HCT116 (cell line): Measurements from ENCODE around the gene FNDC11. TPM values are rescaled to one million over a fixed set of nuclear protein-coding genes. Genes with fewer than 3 reads are reported as not detected.
A peak's percentile ranks its signal among the peaks of the same experiment; 100 is the strongest.

Experiments used
- ATAC-seq: fragments of 200-7000 bp; cut with Tn5 transposase; 2 replicates; pipeline ENCODE4 v1.9.1; 2020; ENCODE audit warnings: mild to moderate bottlenecking, moderate library complexity
- BruUV-seq: library from RNA; stranded (reverse); fragments of 400-500 nt; replicated peaks from 2 replicates; lab custom pipeline; 2021; lab: Mats Ljungman, UMichigan
- CTCF ChIA-PET: fragments of 300-600 bp; sonication (Branson Sonifier 250); formaldehyde crosslinking; loops from one replicate; lab custom pipeline; 2021; ENCODE audit warnings: antibody characterized with exemption; lab: Charles Lee
- POLR2A ChIA-PET: fragments of 300-600, 350-600 bp; sonication (Branson Sonifier 250); formaldehyde crosslinking; loops from one replicate; lab custom pipeline; 2021; ENCODE audit warnings: antibody characterized with exemption; lab: Charles Lee
- RAD21 ChIA-PET, 2 experiments: fragments of 300-600 bp; sonication (Branson Sonifier 250); formaldehyde crosslinking; loops; one replicate each; lab custom pipeline; 2023; ENCODE audit warnings: low total read pairs in 2 of 2; ENCODE audit not compliant: uncharacterized antibody in 2 of 2, unreplicated experiment in 2 of 2, low non-redundant PET in 1 of 2; lab: Charles Lee
- DNase-seq: peaks from one replicate; pipeline ENCODE4 v3.0.0-alpha.2; 2010; ENCODE audit warnings: low read depth, low spot score
- H2AFZ ChIP-seq: fragments of 200-600 bp; shearing (Covaris generic), sonication (generic); 2 replicates; pipeline ENCODE4 v1.6.1; 2017; ENCODE audit warnings: low read depth, mixed run types, mixed read lengths, antibody characterized with exemption, low read length; ENCODE audit not compliant: poor library complexity, severe bottlenecking
- H3K27ac ChIP-seq: 2 replicates; pipeline ENCODE4 v1.5.1; 2012; ENCODE audit warnings: low read depth, low read length
- H3K27me3 ChIP-seq: fragments of 200-600 bp; sonication (generic); 2 replicates; pipeline ENCODE4 v1.6.1; 2016; ENCODE audit warnings: mixed run types, low read length, mixed read lengths; ENCODE audit not compliant: insufficient read depth
- H3K36me3 ChIP-seq, 2 experiments: fragments of 200-500 bp in 1 of 2; fragments of 200-600 bp in 1 of 2; sonication (Bioruptor generic) in 1 of 2; sonication (generic) in 1 of 2; 2 replicates each; pipeline versions ENCODE4 v1.5.1 to v1.6.1; 2014 to 2016; ENCODE audit warnings: low read length in 2 of 2, inconsistent platforms in 1 of 2, mixed read lengths in 1 of 2, mixed run types in 1 of 2; ENCODE audit not compliant: insufficient read depth in 2 of 2, control insufficient read depth in 1 of 2
- H3K4me1 ChIP-seq, 2 experiments: fragments of 200-600 bp in 1 of 2; sonication (generic) in 1 of 2; 2 replicates each; pipeline versions ENCODE4 v1.5.1 to v1.6.1; 2012 to 2017; ENCODE audit warnings: low read length in 2 of 2, inconsistent platforms in 1 of 2, mild to moderate bottlenecking in 1 of 2, mixed read lengths in 1 of 2, mixed run types in 1 of 2, moderate library complexity in 1 of 2; ENCODE audit not compliant: insufficient read depth in 2 of 2, control insufficient read depth in 1 of 2
- H3K4me2 ChIP-seq: fragments of 200-600 bp; sonication (generic); 2 replicates; pipeline ENCODE4 v1.6.1; 2017; ENCODE audit warnings: mixed run types, low read length, mixed read lengths
- H3K4me3 ChIP-seq, 2 experiments: fragments of 200-600 bp in 1 of 2; sonication (generic) in 1 of 2; replicated peaks in 1 of 2; 2 replicates each; pipeline ENCODE4 v1.5.1; 2011 to 2016; ENCODE audit warnings: low read length in 2 of 2, control low read depth in 1 of 2, low read depth in 1 of 2, mild to moderate bottlenecking in 1 of 2, mixed read lengths in 1 of 2, mixed run types in 1 of 2
- H3K79me2 ChIP-seq: fragments of 200-600 bp; sonication (generic); 2 replicates; pipeline ENCODE4 v1.6.1; 2017; ENCODE audit warnings: mild to moderate bottlenecking, mixed run types, low read length, moderate library complexity, mixed read lengths; ENCODE audit not compliant: insufficient read depth
- H3K9ac ChIP-seq: fragments of 200-600 bp; sonication (generic); 2 replicates; pipeline ENCODE4 v1.6.1; 2016; ENCODE audit warnings: low read length, mixed read lengths
- H3K9me2 ChIP-seq: fragments of 200-600 bp; sonication (generic), shearing (Covaris generic); 2 replicates; pipeline ENCODE4 v1.6.1; 2017; ENCODE audit warnings: mixed run types, mild to moderate bottlenecking, moderate library complexity; ENCODE audit not compliant: insufficient read depth
- H3K9me3 ChIP-seq, 2 experiments: fragments of 200-500 bp in 1 of 2; fragments of 200-600 bp in 1 of 2; sonication (Bioruptor generic) in 1 of 2; sonication (generic) in 1 of 2; 2 replicates each; pipeline ENCODE4 v1.6.1; 2014 to 2017; ENCODE audit warnings: low read length in 2 of 2, mixed read lengths in 2 of 2, inconsistent platforms in 1 of 2, low read depth in 1 of 2, mild to moderate bottlenecking in 1 of 2, mixed run types in 1 of 2, moderate library complexity in 1 of 2; ENCODE audit not compliant: control insufficient read depth in 1 of 2, insufficient read depth in 1 of 2
- H4K20me1 ChIP-seq: fragments of 200-600 bp; sonication (generic), shearing (Covaris generic); 2 replicates; pipeline ENCODE4 v1.6.1; 2017; ENCODE audit warnings: mixed run types, mild to moderate bottlenecking, moderate library complexity; ENCODE audit not compliant: insufficient read depth
- CBX3 ChIP-seq: IDR thresholded peaks from 2 replicates; pipeline ENCODE4 v1.6.1; 2012; ENCODE audit warnings: low read depth
- CEBPB ChIP-seq: IDR thresholded peaks from 2 replicates; pipeline ENCODE4 v1.6.1; 2012; ENCODE audit warnings: low read depth
- EGR1 ChIP-seq: IDR thresholded peaks from 2 replicates; pipeline ENCODE4 v1.6.1; 2012; ENCODE audit warnings: low read depth
- ELF1 ChIP-seq: IDR thresholded peaks from 2 replicates; pipeline ENCODE4 v1.6.1; 2012; ENCODE audit warnings: low read depth, borderline replicate concordance
- JUND ChIP-seq: IDR thresholded peaks from 2 replicates; pipeline ENCODE4 v1.6.1; 2012
- MAX ChIP-seq: IDR thresholded peaks from 2 replicates; pipeline ENCODE4 v1.6.1; 2012
- POLR2A ChIP-seq: IDR thresholded peaks from 2 replicates; pipeline ENCODE4 v1.7.0; 2011; ENCODE audit warnings: borderline replicate concordance; ENCODE audit not compliant: insufficient read depth, insufficient read length; ENCODE audit errors: extremely low read depth
- POLR2AphosphoS5 ChIP-seq: IDR thresholded peaks from 2 replicates; pipeline ENCODE4 v1.6.1; 2011; ENCODE audit warnings: mild to moderate bottlenecking, low read depth, low read length, moderate library complexity
- RAD21 ChIP-seq: IDR thresholded peaks from 2 replicates; pipeline ENCODE4 v1.6.1; 2012; ENCODE audit warnings: low read depth, mild to moderate bottlenecking
- REST ChIP-seq: IDR thresholded peaks from 2 replicates; pipeline ENCODE4 v1.6.1; 2012; ENCODE audit warnings: low read depth
- SIN3A ChIP-seq: IDR thresholded peaks from 2 replicates; pipeline ENCODE4 v1.6.1; 2012; ENCODE audit warnings: low read depth
- TCF7L2 ChIP-seq: IDR thresholded peaks from 2 replicates; pipeline ENCODE4 v1.7.0; 2011; ENCODE audit warnings: borderline replicate concordance, inconsistent platforms; ENCODE audit not compliant: insufficient read depth, insufficient read length; ENCODE audit errors: extremely low read depth
- YY1 ChIP-seq: IDR thresholded peaks from 2 replicates; pipeline ENCODE4 v1.6.1; 2011; ENCODE audit warnings: low read length, low read depth, moderate library complexity, mild to moderate bottlenecking; ENCODE audit not compliant: insufficient replicate concordance; ENCODE audit errors: extremely low read depth
- ZFX ChIP-seq: fragments of 450-650 bp; IDR thresholded peaks from 2 replicates; pipeline ENCODE4 v1.6.1; 2017
- ZNF274 ChIP-seq: fragments of 200-500 bp; sonication (Bioruptor generic); IDR thresholded peaks from 2 replicates; pipeline ENCODE4 v1.6.1; 2014; ENCODE audit warnings: mild to moderate bottlenecking, low read depth, low read length, inconsistent platforms
- intact Hi-C: fragments of 100-400 bp; cut with micrococcal nuclease; formaldehyde crosslinking; loops from 2 replicates; pipeline ENCODE4 v1.10.0; 2022
- total RNA-seq: library from RNA; stranded (reverse); gene quantifications from one replicate; pipeline ENCODE4 v1.2.1, GENCODE V29; 2021; ENCODE audit not compliant: unreplicated experiment

Gene FNDC11
- total RNA-seq, 1 experiment from 2014 or later: 5.5 TPM

GRCh38 chr20:63554361-63555278, 661 bp downstream of the FNDC11 start:
- Histone ChIP-seq H3K9ac (peak overlapping the region; percentile 73), H3K79me2 (no peaks in the 10 kb centered on the region), H3K9me2 (no peaks in the 10 kb centered on the region), H3K4me2 (peak overlapping the region; percentile 100), H3K4me3 (peak overlapping the region; percentile 57 to 72), H3K27ac (peak overlapping the region; percentile 22; the same call in 1 of the 2 replicates), H3K27me3 (no peaks in the 10 kb centered on the region), H3K4me1 (peaks cover 12 to 20% of the 10 kb centered on the region in 2 experiments), H3K36me3 (no peaks in the 10 kb centered on the region), H2AFZ (no peak overlapping the region), H4K20me1 (no peaks in the 10 kb centered on the region), H3K9me3 (no peaks in the 10 kb centered on the region)
- DNase-seq (no peak), ATAC-seq (no peak)
- intact Hi-C loops: no loop called here
- RAD21 ChIA-PET: no interaction called here
- POLR2A ChIA-PET: interaction anchor here (0.7 kb wide), 1 partner anchor 13 kb away, joined by 3 read pairs; no protein-coding TSS in a partner anchor
- BruUV-seq: no TSS peak
- CTCF ChIA-PET: interaction anchor here (1.0 kb wide), 1 partner anchor 17 kb away, joined by 3 read pairs; the partner anchor contains the start of gene PTK6
- TF ChIP-seq POLR2AphosphoS5 (no peak), TCF7L2 (no peak), MAX (no peak), CEBPB (no peak), REST (no peak), SIN3A (no peak), POLR2A (no peak), ZFX (no peak), ZNF274 (no peak), EGR1 (no peak), CBX3 (no peak), JUND (no peak), YY1 (no peak), ELF1 (no peak), RAD21 (no peak)
